SKM-1 treated with dmso at 0.1 percent for 144 hours (cell line): ENCODE measurements around the gene MTTP.
"Not testable (repeated sequence)": the region's sequence is repeated elsewhere in the genome, so short reads cannot be mapped to it uniquely, and the experiment has no call there.

Experiments
- DNase-seq: peaks from one replicate; lab custom pipeline; 2025; ENCODE audit not compliant: unreplicated experiment; lab: John Stamatoyannopoulos, UW

Gene MTTP

GRCh38 chr4:99574530-99575324, at the start of gene MTTP:
Gene MTTP, plus strand, starts transcription at chr4:99574824. Its CDS starts 86 bp downstream, at chr4:99574910.
- no peak for DNase-seq

DNA sequence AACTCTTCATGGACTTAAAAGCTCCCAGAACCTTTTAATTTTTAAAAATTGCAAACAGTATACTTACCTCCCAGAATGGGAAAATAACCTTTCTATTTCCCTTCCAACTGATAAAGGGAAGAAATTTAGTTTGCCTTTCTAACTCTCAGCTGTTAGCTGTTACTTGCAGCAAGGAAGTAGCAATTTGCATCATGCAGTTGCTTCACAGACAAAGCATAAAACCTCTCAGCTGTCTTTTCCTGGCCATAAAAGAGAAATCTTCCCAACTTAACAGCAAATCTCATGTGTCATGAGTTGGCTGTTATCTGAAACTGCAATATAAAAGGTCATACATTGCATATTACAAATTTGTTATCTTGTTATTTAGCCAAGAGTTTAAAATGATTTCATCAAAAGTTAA, 45.4 kb upstream of the MTTP start:
- no peak for DNase-seq

DNA sequence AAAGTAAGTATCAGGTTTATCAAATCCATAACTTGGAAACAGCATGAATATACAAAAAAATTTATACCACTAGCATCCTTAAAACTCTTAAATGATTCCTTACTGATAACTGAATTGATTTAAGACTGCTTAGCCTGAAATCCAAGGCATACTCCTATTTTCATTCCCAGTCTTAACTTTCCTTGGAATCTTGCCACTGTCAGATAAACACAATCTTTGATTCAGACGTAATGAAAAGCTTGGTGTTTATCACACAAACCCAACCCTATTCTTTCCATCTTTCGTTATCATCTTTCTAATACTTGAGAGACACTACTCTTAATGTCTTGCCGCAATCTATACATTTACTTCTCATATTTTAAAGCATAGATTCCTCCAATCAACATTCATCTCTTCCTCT, 44.7 kb upstream of the MTTP start:
- DNase-seq = no peak

- not testable (repeated sequence) for DNase-seq
These were observed 39.9 kb upstream of the MTTP start for GRCh38 chr4:99534699-99535098.

GRCh38 chr4:99536271-99536670, 38.4 kb upstream of the MTTP start:
- no peak for DNase-seq

DNA sequence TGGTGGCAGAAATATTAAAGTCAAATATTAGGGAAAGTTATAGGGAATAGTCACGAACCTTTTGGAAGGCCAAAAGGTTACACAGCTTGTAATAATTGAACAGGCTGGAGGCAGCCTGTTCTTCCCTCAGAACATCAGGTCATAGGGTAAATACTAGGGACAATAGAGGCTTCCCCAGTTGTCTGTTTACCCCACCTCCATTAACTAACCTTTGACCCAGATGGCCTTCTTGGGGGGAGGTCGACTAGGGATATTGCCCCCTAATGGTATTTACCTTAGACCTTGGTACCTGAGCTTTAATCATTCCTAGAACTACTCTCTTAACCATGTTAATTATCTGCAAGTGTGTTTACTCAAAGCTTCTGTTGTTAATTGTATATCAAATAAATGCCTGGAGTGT, 37.8 kb upstream of the MTTP start:
- no peak for DNase-seq

DNA sequence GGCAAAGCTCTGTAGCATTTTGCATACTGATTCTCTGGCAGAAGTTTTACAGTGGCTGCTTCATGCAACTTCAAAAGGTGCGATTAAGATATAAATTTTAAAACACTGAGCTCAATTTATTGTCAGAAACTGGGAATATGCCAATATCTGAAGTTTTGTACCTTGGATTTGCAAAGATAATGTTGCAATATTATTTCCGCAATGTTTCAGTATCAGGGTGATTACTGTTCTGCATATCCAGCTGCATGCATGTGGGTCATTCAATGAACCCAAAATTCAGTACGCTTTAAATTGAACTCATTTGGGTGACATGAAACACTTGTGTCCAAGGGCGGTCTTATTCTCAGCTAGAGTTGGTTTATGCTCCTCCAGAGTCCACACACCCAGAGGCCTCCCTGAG, 37.0 kb upstream of the MTTP start:
- DNase-seq = no peak

- DNase-seq = no peak
These were observed 34.2 kb upstream of the MTTP start for GRCh38 chr4:99540277-99540939.

DNA sequence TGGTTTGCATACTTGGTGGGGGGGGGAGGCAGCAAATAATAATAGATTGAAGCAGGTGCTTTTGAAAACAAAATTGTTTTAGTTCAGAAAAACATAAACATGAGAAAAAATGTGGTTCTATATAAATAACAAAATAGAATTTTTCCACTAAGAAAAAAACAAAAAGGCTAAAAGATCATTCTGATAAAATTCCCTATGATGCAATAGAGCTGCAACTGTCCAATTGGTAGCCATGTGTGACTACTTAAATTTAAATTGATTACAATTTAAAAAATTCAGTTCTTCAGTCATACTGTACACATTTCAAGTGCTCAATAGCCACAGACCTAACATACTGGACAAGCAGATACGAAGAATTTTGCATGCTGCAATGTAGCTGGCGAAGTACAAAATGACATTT, 21.8 kb upstream of the MTTP start:
- DNase-seq = no peak

DNA sequence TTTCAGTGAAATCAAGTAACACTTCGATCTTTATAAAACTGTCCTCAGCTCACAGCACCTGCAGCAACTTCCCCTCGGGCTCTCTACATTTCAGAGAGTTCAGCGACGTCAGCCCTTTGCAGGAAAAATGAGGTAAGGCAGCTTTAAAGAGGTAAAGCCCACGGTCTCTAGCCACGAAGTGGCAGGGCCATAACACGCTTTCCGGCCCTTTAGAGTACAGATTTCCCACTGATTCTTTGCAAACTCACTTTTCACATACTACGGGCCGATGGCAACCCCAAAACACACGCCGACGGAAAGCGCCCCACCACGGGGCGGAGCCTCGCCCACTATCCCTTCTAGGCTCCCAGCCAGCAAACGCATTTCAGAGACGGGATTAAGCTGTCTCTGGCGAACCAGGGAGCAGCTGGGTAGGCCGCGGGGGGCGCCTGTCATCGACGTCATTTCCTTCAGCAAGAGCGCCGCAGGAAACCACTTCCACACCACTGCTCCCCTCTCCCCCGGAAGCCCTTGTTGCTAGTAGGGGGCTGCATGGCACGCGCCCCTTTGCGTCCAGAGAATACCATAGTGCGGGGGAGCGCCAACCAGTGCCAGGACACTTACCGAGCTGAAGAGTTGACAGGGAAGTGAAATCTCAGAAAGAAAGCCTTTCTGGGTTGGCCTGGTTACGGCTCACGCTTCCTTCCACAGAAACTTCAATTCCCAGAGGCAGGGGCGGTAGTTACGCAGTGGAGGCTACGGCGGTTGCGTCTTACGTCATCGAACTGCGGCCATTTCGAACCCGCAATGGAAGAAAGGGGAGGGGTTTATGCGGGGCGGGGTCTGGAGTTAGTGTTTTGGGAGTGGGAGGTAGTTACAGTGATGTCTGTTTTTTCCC, 11.1 kb upstream of the MTTP start, which contains the start of gene TRMT10A:
Gene TRMT10A, minus strand, starts transcription at position 730 of the 877 bp plus-strand sequence. CDS start 4,701 bp downstream, outside the sequence.
- peak; percentile 94 for DNase-seq

DNA sequence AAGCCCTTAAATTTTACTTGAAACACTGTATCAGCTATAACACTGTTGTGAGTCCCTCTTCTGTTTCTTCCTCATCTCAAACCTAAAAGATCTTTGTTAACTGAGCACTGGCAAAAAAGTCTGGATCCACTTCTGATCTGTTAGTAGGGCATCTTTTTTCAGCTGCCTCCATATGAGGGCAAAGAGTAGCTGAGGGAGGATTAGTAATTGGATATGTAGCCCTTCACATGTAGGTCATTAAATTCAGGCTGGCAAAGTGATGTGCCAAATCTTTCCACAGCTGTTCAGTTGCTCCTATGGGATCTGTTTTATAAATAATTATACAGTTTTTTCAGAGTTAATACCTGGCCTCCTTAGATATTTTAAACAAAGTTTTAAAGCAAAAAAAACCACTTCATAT, 9.7 kb upstream of the MTTP start:
- no peak for DNase-seq

DNA sequence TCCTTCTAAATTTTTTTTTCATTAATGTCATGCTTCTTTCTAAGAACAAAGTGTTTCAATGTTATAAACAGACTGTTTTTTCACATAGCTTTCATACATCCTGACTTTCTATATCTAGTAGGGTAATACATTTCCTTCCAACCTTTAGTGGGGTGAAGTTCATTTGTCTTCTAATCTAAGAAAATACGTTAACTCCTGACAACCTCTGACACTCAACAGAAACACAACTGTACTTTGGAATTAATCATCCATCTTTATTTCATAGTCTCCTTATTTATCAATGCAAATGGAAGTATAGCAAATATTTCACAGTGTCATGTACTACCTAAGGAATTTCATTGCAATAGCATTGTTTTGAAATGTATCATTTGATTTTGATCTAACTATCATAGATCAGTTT, 2.7 kb upstream of the MTTP start:
- DNase-seq = no peak

DNA sequence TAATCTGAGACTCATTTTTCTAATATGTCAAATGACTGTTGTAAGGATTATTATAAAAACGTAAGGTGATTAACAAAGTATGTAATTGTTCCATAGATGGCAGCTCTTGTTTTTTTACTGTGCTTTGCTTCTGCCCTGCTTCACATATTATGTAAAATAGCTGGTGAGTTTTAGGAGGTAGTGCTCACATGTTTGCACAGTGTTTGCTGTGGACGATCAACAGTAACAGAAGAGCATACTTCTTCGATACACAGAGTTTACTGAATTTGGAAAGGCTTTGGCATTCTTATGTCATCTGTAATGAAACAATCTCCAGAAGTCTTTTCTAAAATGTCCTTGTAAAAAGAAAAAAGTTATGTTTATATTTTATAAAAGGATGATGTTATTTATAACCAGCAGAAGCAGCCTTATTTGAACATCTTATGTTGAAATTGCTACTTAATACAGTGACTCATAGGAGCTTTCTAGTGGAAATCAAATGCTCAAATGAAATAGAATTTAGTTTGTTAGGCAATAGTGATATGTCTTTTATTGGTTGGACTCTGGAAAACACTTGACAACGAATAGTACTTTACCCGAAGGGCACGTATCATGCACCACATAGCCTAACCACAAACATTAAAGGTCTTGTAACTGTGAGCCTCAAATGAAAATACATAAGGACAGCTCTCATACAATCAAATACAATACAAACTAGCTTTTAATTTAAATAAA, 1.9 kb upstream of the MTTP start:
- no peak for DNase-seq

DNA sequence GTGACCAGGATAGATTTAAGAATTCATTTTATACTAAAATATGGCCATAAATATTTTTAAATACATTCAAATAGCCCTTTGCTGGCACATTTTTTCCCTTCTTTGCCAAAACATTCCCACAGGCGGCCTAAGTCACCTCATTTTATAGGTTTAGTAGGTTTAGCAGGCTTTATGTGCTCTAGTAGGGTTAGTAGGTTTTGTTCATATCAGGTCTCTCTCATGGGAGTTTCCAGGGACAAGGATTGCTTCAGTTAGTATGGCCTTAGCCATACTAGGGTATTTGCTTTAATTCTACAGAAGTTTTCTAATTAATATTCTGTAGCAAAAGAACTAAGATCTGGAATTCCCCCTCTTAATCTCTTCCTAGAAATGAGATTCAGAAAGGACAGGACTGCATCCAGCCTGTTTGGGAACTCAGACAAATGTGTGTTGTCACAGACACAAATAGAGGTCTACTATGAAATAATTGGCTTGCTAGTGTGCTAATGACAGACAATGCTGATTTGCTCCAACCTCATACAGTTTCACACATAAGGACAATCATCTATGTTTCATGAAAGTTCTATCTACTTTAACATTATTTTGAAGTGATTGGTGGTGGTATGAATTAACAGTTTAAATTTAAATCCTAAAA, 772 bp upstream of the MTTP start:
- no peak for DNase-seq

- DNase-seq = no peak
These were observed 4.1 kb downstream of the MTTP start for GRCh38 chr4:99578714-99579113.

GRCh38 chr4:99585516-99585915, 10.9 kb downstream of the MTTP start:
- DNase-seq = no peak

- no peak for DNase-seq
These were observed 11.7 kb downstream of the MTTP start for GRCh38 chr4:99586322-99586721.

DNA sequence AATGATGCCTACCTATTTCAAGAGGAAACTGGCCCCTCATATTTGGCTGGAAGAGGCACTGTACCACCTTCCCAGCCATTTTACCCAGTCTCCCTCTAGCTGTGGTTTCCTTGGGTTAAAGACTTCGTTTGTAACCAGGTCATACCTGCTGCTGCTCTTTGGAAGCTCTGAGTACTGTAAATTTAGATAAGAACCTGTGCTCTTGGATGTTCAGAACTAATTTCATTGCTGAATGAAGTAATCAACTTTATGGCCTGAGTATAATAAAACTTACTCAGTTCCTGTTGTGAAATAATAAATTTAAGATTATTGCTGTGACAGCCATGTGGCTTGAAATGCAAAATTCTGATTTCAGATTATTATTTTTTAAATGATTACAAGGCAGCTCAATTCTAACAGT, 12.2 kb downstream of the MTTP start:
- DNase-seq = no peak

GRCh38 chr4:99587309-99587708, 12.7 kb downstream of the MTTP start:
- DNase-seq = no peak

DNA sequence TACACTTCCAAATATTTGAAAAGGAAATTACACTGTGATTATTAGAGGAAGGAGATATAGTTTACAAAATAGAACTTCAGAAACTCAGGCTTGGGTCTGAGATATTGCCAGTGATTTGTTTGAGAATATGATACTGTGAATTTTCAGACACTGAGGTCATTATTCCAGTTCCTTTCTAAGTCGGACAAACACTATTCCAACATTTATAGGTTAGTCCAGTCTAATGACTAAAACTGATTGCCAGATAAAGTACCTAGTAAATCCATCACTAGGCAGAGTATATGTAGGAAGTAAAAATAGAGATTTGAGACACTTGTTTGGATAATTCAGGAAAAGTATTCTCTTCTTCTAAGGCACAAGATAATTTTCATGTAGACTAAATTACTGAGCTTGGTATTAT, 13.2 kb downstream of the MTTP start:
- DNase-seq = no peak
